CD4-positive, CD25-positive, alpha-beta regulatory T cell (primary cell): ENCODE data around the gene CCDC150. TPM values are rescaled to one million over a fixed set of nuclear protein-coding genes. Genes with fewer than 3 reads are reported as not detected.

Experiments
- ATAC-seq, 2 donors: fragments of 150-1000 bp; cut with Tn5 transposase; one replicate each; pipeline ENCODE4 v1.10.0; 2021; ENCODE audit warnings: low read depth in 2 of 2, moderate number of reproducible peaks in 2 of 2, moderate library complexity in 1 of 2
- DNase-seq, 3 donors: peaks; one replicate each; pipeline versions ENCODE4 v3.0.0 to v3.0.0-alpha.2; 2012 to 2022; ENCODE audit warnings: mixed read lengths in 1 of 3
- H3K27ac ChIP-seq: one replicate; pipeline ENCODE4 v1.7.0; 2013; ENCODE audit warnings: mild to moderate bottlenecking, low read length; ENCODE audit not compliant: insufficient read depth, poor library complexity, severe bottlenecking
- H3K27me3 ChIP-seq: one replicate; pipeline ENCODE4 v1.7.0; 2013; ENCODE audit warnings: low read length; ENCODE audit not compliant: control insufficient read depth, insufficient read depth
- H3K36me3 ChIP-seq: one replicate; pipeline ENCODE4 v1.7.0; 2013; ENCODE audit warnings: mild to moderate bottlenecking, low read length, moderate library complexity; ENCODE audit not compliant: control insufficient read depth, insufficient read depth
- H3K4me1 ChIP-seq: 2 replicates; pipeline ENCODE4 v1.7.0; 2013; ENCODE audit warnings: mild to moderate bottlenecking, low read length; ENCODE audit not compliant: insufficient read depth, control insufficient read depth, poor library complexity, severe bottlenecking
- H3K4me3 ChIP-seq: one replicate; pipeline ENCODE4 v1.7.0; 2013; ENCODE audit warnings: low read depth, mild to moderate bottlenecking, low read length, moderate library complexity
- H3K9me3 ChIP-seq, 2 experiments: 1 replicate in 1 of 2; 2 replicates in 1 of 2; pipeline ENCODE4 v1.7.0; 2013; ENCODE audit warnings: low read length in 2 of 2, mild to moderate bottlenecking in 1 of 2, moderate library complexity in 1 of 2; ENCODE audit not compliant: control insufficient read depth in 2 of 2
- H3K27ac Mint-ChIP-seq, 3 donors: one replicate each; pipeline ENCODE4 v1.8.0; 2020 to 2022; ENCODE audit warnings: mild to moderate bottlenecking in 3 of 3, mixed read lengths in 3 of 3, moderate library complexity in 2 of 3
- H3K27me3 Mint-ChIP-seq: one replicate; pipeline ENCODE4 v1.8.0; 2022; ENCODE audit warnings: mild to moderate bottlenecking, mixed read lengths
- H3K36me3 Mint-ChIP-seq: one replicate; pipeline ENCODE4 v1.8.0; 2020; ENCODE audit warnings: mixed read lengths
- H3K4me1 Mint-ChIP-seq, 4 donors: one replicate each; pipeline ENCODE4 v1.8.0; 2020 to 2022; ENCODE audit warnings: mixed read lengths in 4 of 4, mild to moderate bottlenecking in 1 of 4
- H3K4me3 Mint-ChIP-seq, 4 donors: one replicate each; pipeline ENCODE4 v1.8.0; 2020 to 2022; ENCODE audit warnings: mild to moderate bottlenecking in 4 of 4, mixed read lengths in 4 of 4, moderate library complexity in 3 of 4
- H3K9me3 Mint-ChIP-seq, 7 donors: one replicate each; pipeline ENCODE4 v1.8.0; 2020 to 2022; ENCODE audit warnings: mixed read lengths in 7 of 7, mild to moderate bottlenecking in 3 of 7, moderate library complexity in 2 of 7
- polyA plus RNA-seq, 4 donors: library from polyadenylated mRNA; unstranded; fragments of 300-500 nt; fragmentation: Illumina TruSeq; gene quantifications; one replicate each; pipeline ENCODE4 v1.2.3, GENCODE V29; 2021
- total RNA-seq: library from RNA; stranded (reverse); gene quantifications from one replicate; pipeline ENCODE4 v1.2.3, GENCODE V29; 2022

CCDC150 gene
- total RNA-seq (0.74 TPM), polyA plus RNA-seq (under 1 TPM in 1 of 4 donors, not detected in 3; 0.21 TPM)

- H3K27ac ChIP-seq = peak within 1 kb of the TSS; percentile 30
- H3K9me3 ChIP-seq = no peaks in the 10 kb centered on the region
- H3K4me1 ChIP-seq = peaks cover 6% of the 10 kb centered on the region
- Mint-ChIP-seq H3K9me3 (peaks cover 0 to 3% (median 0%) of the 10 kb centered on the region in 7 donors), H3K4me3 (peak within 1 kb of the TSS; percentile 88 to 96 (median 90)), H3K27me3 (peaks cover 18% of the 10 kb centered on the region), H3K27ac (peak within 1 kb of the TSS in 2 of 3 donors; percentile 31 to 54), H3K36me3 (no peaks in the 10 kb centered on the region), H3K4me1 (peaks cover 0 to 28% (median 10%) of the 10 kb centered on the region in 4 donors)
- peak within 1 kb of the TSS; percentile 84 for H3K4me3 ChIP-seq
- DNase-seq = peak; percentile 85 to 96 (median 94)
- H3K27me3 ChIP-seq = no peaks in the 10 kb centered on the region
- ATAC-seq = peak; percentile 100
- no peaks in the 10 kb centered on the region for H3K36me3 ChIP-seq
These were observed at the start of gene CCDC150 for GRCh38 chr2:196639180-196640030. Gene CCDC150 (plus strand): TSS chr2:196639715. CDS start chr2:196639767, 52 bp downstream.

DNA sequence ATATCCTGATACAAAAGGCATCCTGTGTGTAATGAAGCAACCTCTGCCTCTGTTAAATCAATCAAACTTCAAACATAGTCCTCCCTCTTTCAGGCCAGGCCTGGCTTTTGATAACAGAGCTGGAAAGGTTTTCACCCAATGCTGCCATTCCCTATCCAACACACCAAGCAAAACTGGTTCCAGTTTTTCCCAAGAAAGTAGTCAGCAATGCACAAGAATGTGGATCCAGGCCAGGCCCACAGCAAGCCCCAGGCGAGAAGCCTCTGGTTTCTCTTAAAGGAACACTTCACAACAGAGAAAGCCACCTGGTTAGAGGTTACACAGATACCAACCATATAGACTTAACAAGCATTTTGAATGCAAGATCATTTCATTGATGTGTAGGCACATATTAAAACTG, 49.2 kb upstream of the CCDC150 start:
- Histone ChIP-seq H3K27ac (no peak overlapping the region), H3K27me3 (peaks cover 32% of the 10 kb centered on the region), H3K4me1 (peaks cover 8% of the 10 kb centered on the region), H3K4me3 (no peak overlapping the region), H3K9me3 (peaks cover 0 to 10% of the 10 kb centered on the region in 2 experiments), H3K36me3 (no peaks in the 10 kb centered on the region)
- H3K4me3 Mint-ChIP-seq = no peak overlapping the region
- DNase-seq (no peak), ATAC-seq (no peak)
- H3K27ac Mint-ChIP-seq = no peak overlapping the region
- peaks cover 3 to 23% (median 11%) of the 10 kb centered on the region in 7 donors for H3K9me3 Mint-ChIP-seq
- H3K4me1 Mint-ChIP-seq = peaks cover 0 to 14% (median 9%) of the 10 kb centered on the region in 4 donors
- H3K27me3 Mint-ChIP-seq = peaks cover 65% of the 10 kb centered on the region
- no peaks in the 10 kb centered on the region for H3K36me3 Mint-ChIP-seq

DNA sequence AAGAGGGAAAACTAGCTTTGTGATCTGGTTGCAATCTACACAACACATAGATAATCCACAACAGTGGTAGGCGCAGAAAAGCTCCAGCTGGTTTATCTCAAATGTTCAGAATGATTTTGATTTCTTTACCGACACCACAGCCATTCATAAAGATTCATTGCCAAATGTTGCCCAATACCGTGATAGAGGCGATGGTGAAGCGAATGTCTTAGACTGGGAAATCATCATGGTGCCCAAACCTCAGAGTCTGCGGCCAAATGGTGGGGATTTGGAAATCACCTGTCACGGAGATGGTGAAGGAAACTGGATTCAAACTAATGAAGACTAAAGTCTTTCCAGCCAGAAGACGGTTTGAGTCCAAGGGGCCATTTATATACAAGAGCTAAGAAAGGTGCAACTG, 48.5 kb upstream of the CCDC150 start:
- H3K4me1 ChIP-seq = peaks cover 8% of the 10 kb centered on the region
- no peak for DNase-seq
- Mint-ChIP-seq H3K27ac (no peak overlapping the region), H3K36me3 (no peaks in the 10 kb centered on the region), H3K4me1 (peaks cover 0 to 14% (median 9%) of the 10 kb centered on the region in 4 donors), H3K27me3 (peaks cover 71% of the 10 kb centered on the region), H3K4me3 (peak overlapping the region in 1 of 4 donors; percentile 16), H3K9me3 (peaks cover 3 to 16% (median 9%) of the 10 kb centered on the region in 7 donors)
- no peaks in the 10 kb centered on the region for H3K36me3 ChIP-seq
- H3K27me3 ChIP-seq = peaks cover 36% of the 10 kb centered on the region
- H3K4me3 ChIP-seq = no peak overlapping the region
- no peak for ATAC-seq
- H3K9me3 ChIP-seq = peaks cover 0 to 7% of the 10 kb centered on the region in 2 experiments
- no peak overlapping the region for H3K27ac ChIP-seq

DNA sequence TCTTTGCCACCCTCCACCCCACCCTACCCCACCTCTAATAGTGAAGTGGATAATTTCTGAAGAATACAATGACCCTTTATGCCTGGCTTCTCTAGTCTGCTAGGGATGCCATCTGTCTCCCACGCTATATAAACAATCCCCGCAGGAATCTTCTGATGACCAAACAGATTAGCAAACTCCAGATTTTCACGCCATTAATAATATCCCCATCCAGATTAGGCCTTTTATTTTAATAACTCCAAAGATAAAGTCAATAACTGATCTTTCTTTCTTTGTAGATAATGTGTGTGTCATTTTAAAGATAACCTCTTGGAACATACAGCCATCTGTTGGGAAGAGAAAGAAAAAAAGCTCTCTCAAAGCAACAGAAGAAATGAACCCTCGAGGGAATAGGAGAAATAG, 47.9 kb upstream of the CCDC150 start:
- H3K27me3 ChIP-seq = peaks cover 42% of the 10 kb centered on the region
- H3K27ac ChIP-seq = no peak overlapping the region

GRCh38 chr2:196592331-196592910, 47.1 kb upstream of the CCDC150 start:
- Mint-ChIP-seq H3K36me3 (no peaks in the 10 kb centered on the region), H3K4me1 (peaks cover 0 to 14% (median 9%) of the 10 kb centered on the region in 4 donors), H3K9me3 (peaks cover 0 to 12% (median 2%) of the 10 kb centered on the region in 7 donors), H3K27ac (no peak overlapping the region), H3K27me3 (peaks cover 74% of the 10 kb centered on the region), H3K4me3 (peak overlapping the region; percentile 66 to 87 (median 82))
- Histone ChIP-seq H3K36me3 (no peaks in the 10 kb centered on the region), H3K4me3 (no peak overlapping the region), H3K27ac (no peak overlapping the region), H3K27me3 (peaks cover 44% of the 10 kb centered on the region), H3K9me3 (no peaks in the 10 kb centered on the region), H3K4me1 (peaks cover 8% of the 10 kb centered on the region)
- ATAC-seq = no peak
- peak in 1 of 3 donors; percentile 4 for DNase-seq

More for the DNA sequence above, 47.9 kb upstream of the CCDC150 start:
- Histone ChIP-seq H3K36me3 (no peaks in the 10 kb centered on the region), H3K9me3 (peaks cover 0 to 2% of the 10 kb centered on the region in 2 experiments), H3K4me3 (no peak overlapping the region), H3K4me1 (peaks cover 8% of the 10 kb centered on the region)
- no peak overlapping the region for H3K27ac Mint-ChIP-seq
- ATAC-seq (no peak), DNase-seq (no peak)
- H3K4me3 Mint-ChIP-seq = peak overlapping the region in 3 of 4 donors; percentile 10 to 87 (median 81)
- H3K36me3 Mint-ChIP-seq = no peaks in the 10 kb centered on the region
- H3K4me1 Mint-ChIP-seq = peaks cover 0 to 14% (median 9%) of the 10 kb centered on the region in 4 donors
- H3K9me3 Mint-ChIP-seq = peaks cover 0 to 12% (median 3%) of the 10 kb centered on the region in 7 donors
- peaks cover 69% of the 10 kb centered on the region for H3K27me3 Mint-ChIP-seq

- H3K27me3 ChIP-seq = peaks cover 44% of the 10 kb centered on the region
- H3K27me3 Mint-ChIP-seq = peaks cover 74% of the 10 kb centered on the region
- H3K27ac Mint-ChIP-seq = no peak within 1 kb of the TSS
- no peaks in the 10 kb centered on the region for H3K9me3 ChIP-seq
- no peaks in the 10 kb centered on the region for H3K36me3 ChIP-seq
- peaks cover 0 to 8% (median 0%) of the 10 kb centered on the region in 7 donors for H3K9me3 Mint-ChIP-seq
- no peak within 1 kb of the TSS for H3K27ac ChIP-seq
- DNase-seq (peak in 1 of 3 donors; percentile 18), ATAC-seq (no peak)
- H3K36me3 Mint-ChIP-seq = no peaks in the 10 kb centered on the region
- H3K4me1 ChIP-seq = peaks cover 8% of the 10 kb centered on the region
- H3K4me3 Mint-ChIP-seq = peak within 1 kb of the TSS; percentile 66 to 89 (median 84)
- H3K4me1 Mint-ChIP-seq = peaks cover 0 to 14% (median 9%) of the 10 kb centered on the region in 4 donors
- H3K4me3 ChIP-seq = no peak within 1 kb of the TSS
These were observed 46.3 kb upstream of the CCDC150 start, which contains the start of gene HECW2 for GRCh38 chr2:196592911-196593881. Gene HECW2 (minus strand): TSS chr2:196593554.

GRCh38 chr2:196594158-196594557, 45.4 kb upstream of the CCDC150 start:
- peak overlapping the region in 1 of 4 donors; percentile 11 for H3K4me3 Mint-ChIP-seq
- ATAC-seq (no peak), DNase-seq (no peak)
- Histone ChIP-seq H3K9me3 (no peaks in the 10 kb centered on the region), H3K4me3 (no peak overlapping the region), H3K27ac (no peak overlapping the region), H3K36me3 (no peaks in the 10 kb centered on the region), H3K4me1 (peaks cover 8% of the 10 kb centered on the region), H3K27me3 (peaks cover 46% of the 10 kb centered on the region)
- peaks cover 70% of the 10 kb centered on the region for H3K27me3 Mint-ChIP-seq
- H3K4me1 Mint-ChIP-seq = peaks cover 0 to 14% (median 9%) of the 10 kb centered on the region in 4 donors
- no peaks in the 10 kb centered on the region for H3K36me3 Mint-ChIP-seq
- H3K27ac Mint-ChIP-seq = no peak overlapping the region
- peaks cover 0 to 8% (median 0%) of the 10 kb centered on the region in 7 donors for H3K9me3 Mint-ChIP-seq
